Measurements from ENCODE around the gene BMPR1B.

The BMPR1B gene

DNA sequence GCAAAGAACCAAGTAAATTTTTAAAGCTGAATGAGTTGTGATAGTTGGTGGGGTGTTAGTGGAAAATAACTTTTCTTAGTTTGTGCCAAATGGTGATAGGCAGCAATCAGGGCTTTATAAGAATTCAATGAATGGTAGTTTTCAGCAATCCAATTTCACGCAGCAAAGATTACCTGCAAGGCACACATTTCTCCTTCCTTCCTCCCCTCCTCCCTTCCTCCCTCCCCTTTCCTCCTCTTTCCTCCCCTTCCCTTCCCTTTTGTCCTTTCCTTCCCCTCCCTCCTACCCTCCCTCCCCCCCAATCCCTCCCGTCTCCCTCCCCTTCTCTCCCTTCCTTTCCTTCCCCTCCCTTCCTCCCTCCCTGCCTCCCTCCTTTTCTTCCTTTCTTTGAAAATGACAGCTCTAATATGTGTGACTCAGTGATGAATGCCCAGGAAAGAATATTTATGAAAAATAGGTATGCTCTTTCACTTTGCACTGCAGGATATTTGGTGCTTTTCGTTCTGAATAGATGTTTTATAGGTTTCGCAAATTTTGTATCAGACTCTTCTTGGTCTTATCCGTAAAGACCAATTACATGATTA, 168.1 kb downstream of the BMPR1B start:
- Histone ChIP-seq H3K4me3 (ENCODE audit: severe bottlenecking) (no peak overlapping the region), H3K9me3 (ENCODE audit: severe bottlenecking) (no peaks in the 10 kb centered on the region), H3K36me3 (ENCODE audit: low read depth) (no peaks in the 10 kb centered on the region), H3K4me1 (ENCODE audit: insufficient read depth, poor library complexity, severe bottlenecking) (peaks cover 6% of the 10 kb centered on the region), H3K27me3 (ENCODE audit: insufficient read depth, poor library complexity, severe bottlenecking) (no peaks in the 10 kb centered on the region), H3K27ac (ENCODE audit: poor library complexity, severe bottlenecking) (no peak overlapping the region)
- TF ChIP-seq, protein P1, sequence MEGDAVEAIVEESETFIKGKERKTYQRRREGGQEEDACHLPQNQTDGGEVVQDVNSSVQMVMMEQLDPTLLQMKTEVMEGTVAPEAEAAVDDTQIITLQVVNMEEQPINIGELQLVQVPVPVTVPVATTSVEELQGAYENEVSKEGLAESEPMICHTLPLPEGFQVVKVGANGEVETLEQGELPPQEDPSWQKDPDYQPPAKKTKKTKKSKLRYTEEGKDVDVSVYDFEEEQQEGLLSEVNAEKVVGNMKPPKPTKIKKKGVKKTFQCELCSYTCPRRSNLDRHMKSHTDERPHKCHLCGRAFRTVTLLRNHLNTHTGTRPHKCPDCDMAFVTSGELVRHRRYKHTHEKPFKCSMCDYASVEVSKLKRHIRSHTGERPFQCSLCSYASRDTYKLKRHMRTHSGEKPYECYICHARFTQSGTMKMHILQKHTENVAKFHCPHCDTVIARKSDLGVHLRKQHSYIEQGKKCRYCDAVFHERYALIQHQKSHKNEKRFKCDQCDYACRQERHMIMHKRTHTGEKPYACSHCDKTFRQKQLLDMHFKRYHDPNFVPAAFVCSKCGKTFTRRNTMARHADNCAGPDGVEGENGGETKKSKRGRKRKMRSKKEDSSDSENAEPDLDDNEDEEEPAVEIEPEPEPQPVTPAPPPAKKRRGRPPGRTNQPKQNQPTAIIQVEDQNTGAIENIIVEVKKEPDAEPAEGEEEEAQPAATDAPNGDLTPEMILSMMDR (IDR thresholded peaks at IDR 0.05; ENCODE audit: poor library complexity, severe bottlenecking) = no peak
- DNase-seq (ENCODE audit: low spot score) = no peak
- no peak for ATAC-seq (ENCODE audit: low read depth)

- no peak for ATAC-seq (ENCODE audit: low read depth)
- Histone ChIP-seq H3K4me3 (ENCODE audit: severe bottlenecking) (no peak overlapping the region), H3K9me3 (ENCODE audit: severe bottlenecking) (no peaks in the 10 kb centered on the region), H3K27me3 (ENCODE audit: insufficient read depth, poor library complexity, severe bottlenecking) (no peaks in the 10 kb centered on the region), H3K27ac (ENCODE audit: poor library complexity, severe bottlenecking) (no peak overlapping the region), H3K4me1 (ENCODE audit: insufficient read depth, poor library complexity, severe bottlenecking) (peaks cover 6% of the 10 kb centered on the region), H3K36me3 (ENCODE audit: low read depth) (no peaks in the 10 kb centered on the region)
- no peak for DNase-seq (ENCODE audit: low spot score)
- TF ChIP-seq, protein P1 (IDR thresholded peaks at IDR 0.05; ENCODE audit: poor library complexity, severe bottlenecking) = no peak
Observed at GRCh38 chr4:94926936-94927335, 169.2 kb downstream of the BMPR1B start.

- Histone ChIP-seq H3K27me3 (ENCODE audit: insufficient read depth, poor library complexity, severe bottlenecking) (no peaks in the 10 kb centered on the region), H3K9me3 (ENCODE audit: severe bottlenecking) (no peaks in the 10 kb centered on the region), H3K4me3 (ENCODE audit: severe bottlenecking) (no peak overlapping the region), H3K27ac (ENCODE audit: poor library complexity, severe bottlenecking) (no peak overlapping the region), H3K4me1 (ENCODE audit: insufficient read depth, poor library complexity, severe bottlenecking) (peaks cover 6% of the 10 kb centered on the region), H3K36me3 (ENCODE audit: low read depth) (no peaks in the 10 kb centered on the region)
- TF ChIP-seq, protein P1 (IDR thresholded peaks at IDR 0.05; ENCODE audit: poor library complexity, severe bottlenecking) = no peak
- DNase-seq (ENCODE audit: low spot score) = no peak
- no peak for ATAC-seq (ENCODE audit: low read depth)
Observed at GRCh38 chr4:94927696-94928095, 169.9 kb downstream of the BMPR1B start.

GRCh38 chr4:94929696-94930095, 171.9 kb downstream of the BMPR1B start:
- Histone ChIP-seq H3K36me3 (ENCODE audit: low read depth) (no peaks in the 10 kb centered on the region), H3K27ac (ENCODE audit: poor library complexity, severe bottlenecking) (no peak overlapping the region), H3K4me1 (ENCODE audit: insufficient read depth, poor library complexity, severe bottlenecking) (peaks cover 16% of the 10 kb centered on the region), H3K9me3 (ENCODE audit: severe bottlenecking) (no peaks in the 10 kb centered on the region), H3K4me3 (ENCODE audit: severe bottlenecking) (no peak overlapping the region), H3K27me3 (ENCODE audit: insufficient read depth, poor library complexity, severe bottlenecking) (no peaks in the 10 kb centered on the region)
- ATAC-seq (ENCODE audit: low read depth) (no peak), DNase-seq (ENCODE audit: low spot score) (no peak)
- TF ChIP-seq, protein P1 (IDR thresholded peaks at IDR 0.05; ENCODE audit: poor library complexity, severe bottlenecking) = no peak

- H3K27ac ChIP-seq (ENCODE audit: poor library complexity, severe bottlenecking) = no peak overlapping the region
- H3K36me3 ChIP-seq (ENCODE audit: low read depth) = no peaks in the 10 kb centered on the region
- ATAC-seq (ENCODE audit: low read depth) (no peak), DNase-seq (ENCODE audit: low spot score) (no peak)
- no peaks in the 10 kb centered on the region for H3K9me3 ChIP-seq (ENCODE audit: severe bottlenecking)
- no peaks in the 10 kb centered on the region for H3K27me3 ChIP-seq (ENCODE audit: insufficient read depth, poor library complexity, severe bottlenecking)
- no peak overlapping the region for H3K4me3 ChIP-seq (ENCODE audit: severe bottlenecking)
- TF ChIP-seq, protein P1 (IDR thresholded peaks at IDR 0.05; ENCODE audit: poor library complexity, severe bottlenecking) = no peak
- peaks cover 23% of the 10 kb centered on the region for H3K4me1 ChIP-seq (ENCODE audit: insufficient read depth, poor library complexity, severe bottlenecking)
Observed at GRCh38 chr4:94931626-94932025, 173.9 kb downstream of the BMPR1B start.
